OCI-LY7 (cell line): ENCODE measurements around the gene SAMM50. TPM values are rescaled to one million over a fixed set of nuclear protein-coding genes. Genes with fewer than 3 reads are reported as not detected.

Experiments
- BruUV-seq: library from RNA; stranded (reverse); fragments of 400-500 nt; replicated peaks from 2 replicates; lab custom pipeline; 2021; lab: Mats Ljungman, UMichigan
- CTCF ChIA-PET: fragments of 300-600 bp; sonication (Branson Sonifier 250); formaldehyde crosslinking; loops from one replicate; lab custom pipeline; 2022; ENCODE audit warnings: antibody characterized with exemption; ENCODE audit not compliant: unreplicated experiment; lab: Charles Lee
- POLR2A ChIA-PET: fragments of 300-600 bp; sonication (Branson Sonifier 250); formaldehyde crosslinking; loops from one replicate; lab custom pipeline; 2022; ENCODE audit warnings: antibody characterized with exemption; lab: Charles Lee
- DNase-seq: peaks from one replicate; pipeline ENCODE4 v3.0.0-alpha.2; 2015; ENCODE audit warnings: low spot score
- H2AFZ ChIP-seq: fragments of 200-600 bp; sonication (generic), shearing (Covaris generic); 2 replicates; pipeline ENCODE4 v1.6.1; 2014; ENCODE audit warnings: mild to moderate bottlenecking, antibody characterized with exemption, low read length, moderate library complexity
- H3K27ac ChIP-seq: fragments of 200-600 bp; sonication (generic); 2 replicates; pipeline ENCODE4 v1.5.1; 2014; ENCODE audit warnings: mixed run types, low read depth, mild to moderate bottlenecking, moderate library complexity, low read length, inconsistent platforms; ENCODE audit not compliant: poor library complexity, severe bottlenecking
- H3K36me3 ChIP-seq: fragments of 200-600 bp; sonication (generic); 2 replicates; pipeline ENCODE4 v1.6.1; 2014; ENCODE audit warnings: mild to moderate bottlenecking, antibody characterized with exemption, low read length, moderate library complexity, mixed read lengths; ENCODE audit not compliant: insufficient read depth
- H3K4me1 ChIP-seq: fragments of 200-600 bp; sonication (generic); 2 replicates; pipeline ENCODE4 v1.5.1; 2014; ENCODE audit warnings: mild to moderate bottlenecking, low read length; ENCODE audit not compliant: insufficient read depth, poor library complexity, severe bottlenecking
- H3K4me2 ChIP-seq: fragments of 200-600 bp; sonication (generic); 2 replicates; pipeline ENCODE4 v1.6.1; 2014; ENCODE audit warnings: mild to moderate bottlenecking, low read length
- H3K4me3 ChIP-seq: fragments of 200-600 bp; sonication (generic); 2 replicates; pipeline ENCODE4 v1.5.1; 2014; ENCODE audit warnings: mild to moderate bottlenecking, low read depth, low read length; ENCODE audit not compliant: poor library complexity, severe bottlenecking
- H3K79me2 ChIP-seq: fragments of 200-600 bp; sonication (generic); 2 replicates; pipeline ENCODE4 v1.6.1; 2016; ENCODE audit warnings: low read depth, mild to moderate bottlenecking, low read length, moderate library complexity, mixed read lengths; ENCODE audit not compliant: insufficient read depth
- H3K9me2 ChIP-seq: fragments of 200-600 bp; sonication (generic); 2 replicates; pipeline ENCODE4 v1.6.1; 2016; ENCODE audit warnings: mild to moderate bottlenecking, low read length, mixed read lengths; ENCODE audit not compliant: insufficient read depth
- H3K9me3 ChIP-seq: fragments of 200-600 bp; sonication (generic); 2 replicates; pipeline ENCODE4 v1.6.1; 2014; ENCODE audit warnings: mild to moderate bottlenecking, mixed run types, low read length, mixed read lengths
- H4K20me1 ChIP-seq: fragments of 200-600 bp; sonication (generic); 2 replicates; pipeline ENCODE4 v1.6.1; 2014; ENCODE audit warnings: mild to moderate bottlenecking, antibody characterized with exemption, low read length, moderate library complexity, mixed read lengths; ENCODE audit not compliant: insufficient read depth
- CTCF ChIP-seq: fragments of 200-600 bp; sonication (generic); conservative IDR thresholded peaks from 2 replicates; pipeline ENCODE4 v1.5.1; 2014; ENCODE audit warnings: mild to moderate bottlenecking, antibody characterized with exemption, low read length, moderate library complexity, mixed read lengths
- EZH2phosphoT487 ChIP-seq: fragments of 200-600 bp; sonication (generic); IDR thresholded peaks from 2 replicates; pipeline ENCODE4 v1.6.1; 2018; ENCODE audit warnings: low read depth, borderline replicate concordance, mild to moderate bottlenecking, mixed run types, antibody characterized with exemption, low read length, moderate library complexity, mixed read lengths
- intact Hi-C: fragments of 100-400 bp; cut with micrococcal nuclease; formaldehyde crosslinking; loops from one replicate; pipeline ENCODE4 v1.10.0; 2022; ENCODE audit not compliant: unreplicated experiment
- total RNA-seq, 2 experiments: library from RNA; depleted of rRNA in 1 of 2; stranded (reverse); fragments of >200 nt in 1 of 2; shearing (Covaris generic) in 1 of 2; gene quantifications; 2 replicates each; pipeline ENCODE4 v1.2.3, GENCODE V29; 2014 to 2022

SAMM50 gene
- total RNA-seq, 2 experiments from 2014 or later: 34.6 to 72.9 TPM

DNA sequence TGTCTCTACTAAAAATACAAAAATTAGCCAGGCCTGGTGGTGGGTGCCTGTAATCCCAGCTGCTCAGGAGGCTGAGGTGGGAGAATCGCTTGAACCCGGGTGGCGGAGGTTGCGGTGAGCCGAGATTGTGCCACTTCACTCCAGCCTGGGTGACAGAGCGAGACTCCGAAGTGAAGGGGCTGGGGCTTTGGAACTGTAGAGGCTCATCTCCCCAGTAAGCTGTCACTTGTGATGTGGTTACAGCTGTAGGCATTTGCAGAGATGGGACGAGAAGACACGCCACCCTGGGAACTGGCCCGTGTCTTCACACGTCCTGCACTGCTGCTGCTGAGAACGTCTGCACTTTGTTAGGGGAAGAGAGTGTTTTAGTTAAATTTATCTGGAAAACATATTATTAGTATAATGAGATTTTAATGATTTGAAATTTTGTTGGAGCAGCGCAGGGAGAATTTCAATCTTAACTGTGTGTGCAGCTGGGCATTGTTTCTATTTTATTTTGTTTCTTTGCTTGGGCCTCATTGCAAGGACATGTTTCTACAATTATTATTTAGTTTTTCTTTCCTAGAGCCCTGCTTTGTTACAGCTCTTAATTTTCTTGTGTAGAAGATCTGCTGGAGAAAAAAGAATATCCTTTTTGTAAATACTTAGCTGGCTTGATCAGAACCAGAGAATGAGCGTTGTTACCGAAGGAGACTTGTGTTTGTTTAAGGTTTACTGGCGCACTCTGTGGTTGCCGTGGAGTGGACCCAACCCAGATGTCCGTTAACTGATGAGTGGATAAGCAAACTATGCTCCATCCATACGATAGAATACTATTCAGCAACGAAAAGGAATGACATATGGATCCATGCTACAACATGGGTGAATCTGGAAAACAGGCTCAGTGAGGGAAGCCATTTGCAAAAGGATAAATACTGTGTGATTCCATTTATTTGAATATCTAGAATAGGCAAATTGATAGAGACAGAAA lies 87.3 kb downstream of the SAMM50 start:
- intact Hi-C loops: no loop called here
- no peaks in the 10 kb centered on the region for H3K4me1 ChIP-seq
- no peak overlapping the region for H3K27ac ChIP-seq
- TF ChIP-seq EZH2phosphoT487 (no peak), CTCF (no peak)
- POLR2A ChIA-PET: no interaction called here
- H3K4me3 ChIP-seq: no peak overlapping the region
- no peaks in the 10 kb centered on the region for H3K9me2 ChIP-seq
- no peaks in the 10 kb centered on the region for H3K36me3 ChIP-seq
- no peak overlapping the region; the same call in 1 of the 2 replicates for H3K4me2 ChIP-seq
- no TSS peak for BruUV-seq
- no peaks in the 10 kb centered on the region for H3K79me2 ChIP-seq
- CTCF ChIA-PET: no interaction called here
- no peaks in the 10 kb centered on the region for H4K20me1 ChIP-seq
- no peak for DNase-seq
- H2AFZ ChIP-seq: no peak overlapping the region
- no peaks in the 10 kb centered on the region for H3K9me3 ChIP-seq

GRCh38 chr22:44045145-44045544 lies 89.9 kb downstream of the SAMM50 start:
- no peak for DNase-seq
- ChIA-PET CTCF (no interaction called here), POLR2A (no interaction called here)
- no peak overlapping the region for H3K27ac ChIP-seq
- no peaks in the 10 kb centered on the region for H3K4me1 ChIP-seq
- no peak overlapping the region for H3K4me2 ChIP-seq
- H3K36me3 ChIP-seq: no peaks in the 10 kb centered on the region
- H4K20me1 ChIP-seq: no peaks in the 10 kb centered on the region
- no peaks in the 10 kb centered on the region for H3K9me3 ChIP-seq
- TF ChIP-seq CTCF (no peak), EZH2phosphoT487 (no peak)
- H3K9me2 ChIP-seq: no peaks in the 10 kb centered on the region
- no TSS peak for BruUV-seq
- H3K4me3 ChIP-seq: no peak overlapping the region
- H2AFZ ChIP-seq: no peak overlapping the region
- intact Hi-C loops: no loop called here
- no peaks in the 10 kb centered on the region for H3K79me2 ChIP-seq

Other genes with a start within 250 kb of the SAMM50 start
- 0.13 TPM in 1 of 2 replicates, not detected in the other for gene EFCAB6, start 143.1 kb upstream of the SAMM50 start, total RNA-seq (2014; rRNA removed; shearing (Covaris generic))
- gene EFCAB6, start 143.1 kb upstream of the SAMM50 start, total RNA-seq (2022): not detected in 2 replicates
- not detected in 2 replicates for gene SULT4A1, start 92.9 kb upstream of the SAMM50 start, total RNA-seq (2014; rRNA removed; shearing (Covaris generic))
- gene SULT4A1, start 92.9 kb upstream of the SAMM50 start, total RNA-seq (2022): not detected in 2 replicates
- gene PNPLA5, start 63.4 kb upstream of the SAMM50 start, total RNA-seq (2014; rRNA removed; shearing (Covaris generic)): not detected in 2 replicates
- gene PNPLA5, start 63.4 kb upstream of the SAMM50 start, total RNA-seq (2022): 0.15 TPM in 1 of 2 replicates, not detected in the other
- not detected in 2 replicates for gene PNPLA3, start 31.6 kb upstream of the SAMM50 start, total RNA-seq (2014; rRNA removed; shearing (Covaris generic))
- not detected in 2 replicates for gene PNPLA3, start 31.6 kb upstream of the SAMM50 start, total RNA-seq (2022)
- 0.05 TPM in 1 of 2 replicates, not detected in the other for gene PARVB, start 68.9 kb downstream of the SAMM50 start, total RNA-seq (2014; rRNA removed; shearing (Covaris generic))
- 0.34 and 0.42 TPM in 2 replicates for gene PARVB, start 68.9 kb downstream of the SAMM50 start, total RNA-seq (2022)
- gene PARVG, start 225.5 kb downstream of the SAMM50 start, total RNA-seq (2014; rRNA removed; shearing (Covaris generic)): 0.28 and 0.85 TPM in 2 replicates
- gene PARVG, start 225.5 kb downstream of the SAMM50 start, total RNA-seq (2022): 7.7 and 8.6 TPM in 2 replicates